ENCODE results near the gene TREM1. TPM values are rescaled to one million over a fixed set of nuclear protein-coding genes. Genes with fewer than 3 reads are reported as not detected.

The TREM1 gene
- total RNA-seq, 2 experiments from 2014 or later: not detected

GRCh38 chr6:41229721-41230120 lies 56.8 kb downstream of the TREM1 start:
- Mint-ChIP-seq H3K4me3 (no peak overlapping the region), H3K27me3 (ENCODE audit: low read depth) (peaks cover 23% of the 10 kb centered on the region), H3K27ac (no peak overlapping the region), H3K9me3 (ENCODE audit: insufficient read depth) (no peaks in the 10 kb centered on the region), H3K36me3 (ENCODE audit: low read depth) (no peaks in the 10 kb centered on the region), H3K4me1 (ENCODE audit: low read depth) (no peaks in the 10 kb centered on the region)
- POLR2A ChIA-PET: no interaction called here
- ATAC-seq (no peak), DNase-seq (no peak)
- CTCF ChIA-PET: no interaction called here

GRCh38 chr6:41228616-41229015 lies 57.9 kb downstream of the TREM1 start:
- ATAC-seq (no peak), DNase-seq (no peak)
- H3K4me1 Mint-ChIP-seq (ENCODE audit: low read depth): no peaks in the 10 kb centered on the region
- ChIA-PET POLR2A (no interaction called here), CTCF (no interaction called here)
- peaks cover 29% of the 10 kb centered on the region for H3K27me3 Mint-ChIP-seq (ENCODE audit: low read depth)
- no peaks in the 10 kb centered on the region for H3K9me3 Mint-ChIP-seq (ENCODE audit: insufficient read depth)
- H3K4me3 Mint-ChIP-seq: no peak overlapping the region
- H3K27ac Mint-ChIP-seq: no peak overlapping the region
- no peaks in the 10 kb centered on the region for H3K36me3 Mint-ChIP-seq (ENCODE audit: low read depth)

- no peak for ATAC-seq
- Mint-ChIP-seq H3K4me1 (ENCODE audit: low read depth) (no peaks in the 10 kb centered on the region), H3K36me3 (ENCODE audit: low read depth) (no peaks in the 10 kb centered on the region), H3K4me3 (no peak within 1 kb of the TSS), H3K27me3 (ENCODE audit: low read depth) (peaks cover 29% of the 10 kb centered on the region), H3K27ac (no peak within 1 kb of the TSS), H3K9me3 (ENCODE audit: insufficient read depth) (no peaks in the 10 kb centered on the region)
- CTCF ChIA-PET: no interaction called here
- DNase-seq: no peak
- POLR2A ChIA-PET: no interaction called here
Measured at GRCh38 chr6:41228096-41228495, 58.4 kb downstream of the TREM1 start, which contains the start of gene TREML4. TSS of gene TREML4 (plus strand) at chr6:41228349. CDS start at chr6:41228428, 79 bp downstream.

GRCh38 chr6:41226752-41227151 lies 59.7 kb downstream of the TREM1 start:
- ChIA-PET CTCF (no interaction called here), POLR2A (no interaction called here)
- Mint-ChIP-seq H3K9me3 (ENCODE audit: insufficient read depth) (no peaks in the 10 kb centered on the region), H3K4me3 (no peak overlapping the region), H3K4me1 (ENCODE audit: low read depth) (peaks cover 4% of the 10 kb centered on the region), H3K27me3 (ENCODE audit: low read depth) (peaks cover 24% of the 10 kb centered on the region), H3K36me3 (ENCODE audit: low read depth) (no peaks in the 10 kb centered on the region), H3K27ac (no peak overlapping the region)
- no peak for ATAC-seq
- no peak for DNase-seq

GRCh38 chr6:41224800-41225199 lies 61.7 kb downstream of the TREM1 start:
- Mint-ChIP-seq H3K4me3 (no peak overlapping the region), H3K27ac (no peak overlapping the region), H3K4me1 (ENCODE audit: low read depth) (peaks cover 5% of the 10 kb centered on the region), H3K36me3 (ENCODE audit: low read depth) (no peaks in the 10 kb centered on the region), H3K27me3 (ENCODE audit: low read depth) (peaks cover 25% of the 10 kb centered on the region), H3K9me3 (ENCODE audit: insufficient read depth) (no peaks in the 10 kb centered on the region)
- DNase-seq (no peak), ATAC-seq (no peak)
- ChIA-PET POLR2A (no interaction called here), CTCF (no interaction called here)

Other genes starting within 250 kb of the TREM1 start
- 1 to 10 TPM; 1.1 TPM for gene UNC5CL, start 247.5 kb downstream of the TREM1 start, total RNA-seq
- not detected for gene TSPO2, start 244.2 kb downstream of the TREM1 start, total RNA-seq
- gene APOBEC2, start 233.5 kb downstream of the TREM1 start, total RNA-seq: not detected
- 10 to 100 TPM; 30.2 to 31.9 TPM for gene OARD1, start 214.3 kb downstream of the TREM1 start, total RNA-seq
- gene NFYA, start 213.7 kb downstream of the TREM1 start, total RNA-seq: 10 to 100 TPM; 32.3 to 32.5 TPM
- gene TREML1, start 132.3 kb downstream of the TREM1 start, total RNA-seq: not detected
- gene TREM2, start 123.6 kb downstream of the TREM1 start, total RNA-seq: not detected
- 10 to 100 TPM; 23.5 to 24.9 TPM for gene TREML2, start 85.5 kb downstream of the TREM1 start, total RNA-seq
- gene TREML4, start 58.3 kb downstream of the TREM1 start, total RNA-seq: not detected
- 1 to 10 TPM in 1 of 2 experiments, under 1 TPM in 1; 0.45 to 1.3 TPM for gene NCR2, start 48.9 kb upstream of the TREM1 start, total RNA-seq

All from activated CD8-positive, alpha-beta T cell treated with anti-CD3 and anti-CD28 coated beads, Interleukin-2, amount 10 ng/mL, durations not matched to agents 7 days and 5 days (primary cell).